ENCODE results near the gene MRPL48.

The MRPL48 gene

DNA sequence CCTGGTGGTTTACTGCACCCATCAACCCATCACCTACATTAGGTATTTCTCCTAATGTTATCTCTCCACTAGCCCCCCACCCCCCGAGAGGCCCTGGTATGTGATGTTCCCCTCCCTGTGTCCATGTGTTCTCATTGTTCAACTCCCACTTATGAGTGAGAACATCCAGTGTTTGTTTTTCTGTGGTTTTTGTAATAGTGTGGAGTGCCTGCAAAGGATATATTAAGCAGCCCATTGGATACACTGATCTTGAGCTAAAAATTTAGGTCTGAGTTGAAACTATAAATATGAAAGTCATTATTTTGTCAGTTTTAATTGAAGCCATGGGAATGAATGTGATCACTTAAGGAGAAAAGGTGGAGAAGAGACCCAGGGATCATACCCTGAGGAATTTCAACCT is 23.0 kb downstream of the MRPL48 start:
- DNase-seq (ENCODE audit: low read depth, low spot score), result no peak
- no peaks in the 10 kb centered on the region for H3K9me3 ChIP-seq (ENCODE audit: insufficient read depth, low read length)
- no peak for TF ChIP-seq ZNF274 (IDR thresholded peaks at IDR 0.05; ENCODE audit: low read depth, low read length)
- no peak for TF ChIP-seq SUZ12 (IDR thresholded peaks at IDR 0.05; ENCODE audit: extremely low read depth, insufficient read depth, insufficient read length)
- no peak for TF ChIP-seq YY1 (IDR thresholded peaks at IDR 0.05; ENCODE audit: insufficient read depth, insufficient read length)

DNA sequence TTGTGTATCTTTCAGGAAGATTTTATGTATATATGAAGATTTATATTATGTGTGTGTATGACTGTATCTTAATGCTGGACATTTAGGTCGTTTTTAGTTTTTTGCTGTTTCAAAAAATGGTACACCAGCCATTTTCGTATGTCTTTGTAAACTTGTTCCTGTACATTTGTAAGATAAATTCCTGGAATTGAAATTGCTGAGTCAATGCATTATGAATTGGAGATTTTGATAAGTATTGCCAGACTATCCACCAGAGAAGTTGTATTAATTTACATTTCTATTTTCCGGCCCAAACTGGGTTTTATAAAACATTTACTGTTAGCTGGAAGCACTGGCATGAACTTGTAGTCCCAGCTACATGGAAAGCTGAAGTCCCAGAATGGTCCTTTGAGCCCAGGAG is 24.6 kb downstream of the MRPL48 start:
- no peak for DNase-seq (ENCODE audit: low read depth, low spot score)

More for the DNA sequence above, 23.0 kb downstream of the MRPL48 start:
- no peaks in the 10 kb centered on the region for H3K4me1 ChIP-seq (ENCODE audit: insufficient read depth, insufficient read length)
- H3K36me3 ChIP-seq (ENCODE audit: insufficient read depth, insufficient read length, low read length), result peaks cover 9% of the 10 kb centered on the region
- H3K27me3 ChIP-seq (ENCODE audit: insufficient read depth, insufficient read length), result no peaks in the 10 kb centered on the region
- H3K4me3 ChIP-seq (ENCODE audit: insufficient read length, low read depth), result no peak overlapping the region
- H3K9ac ChIP-seq (ENCODE audit: insufficient read length, low read depth), result no peak overlapping the region

DNA sequence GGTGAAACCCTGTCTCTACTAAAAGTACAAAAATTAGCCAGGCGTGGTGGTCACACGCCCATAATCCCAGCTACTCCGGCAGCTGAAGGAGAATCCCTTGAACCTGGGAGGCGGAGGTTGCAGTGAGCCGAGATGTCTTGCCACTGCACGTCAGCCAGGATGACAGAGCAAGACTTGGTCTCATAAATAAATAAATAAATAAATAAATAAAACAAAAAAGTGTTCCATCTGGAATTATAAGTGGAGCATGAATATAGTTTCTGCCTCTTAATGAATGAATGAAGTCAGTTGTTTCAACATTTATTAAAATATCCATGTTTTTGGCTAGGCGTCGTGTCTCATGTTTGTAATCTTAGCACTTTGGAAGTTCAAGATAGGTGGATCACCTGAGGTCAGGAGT is 27.1 kb downstream of the MRPL48 start:
- Histone ChIP-seq H3K27me3 (ENCODE audit: insufficient read depth, insufficient read length) (no peaks in the 10 kb centered on the region), H3K36me3 (ENCODE audit: insufficient read depth, insufficient read length, low read length) (no peaks in the 10 kb centered on the region), H3K4me1 (ENCODE audit: insufficient read depth, insufficient read length) (no peaks in the 10 kb centered on the region), H3K9me3 (ENCODE audit: insufficient read depth, low read length) (no peaks in the 10 kb centered on the region), H3K9ac (ENCODE audit: insufficient read length, low read depth) (no peak overlapping the region), H3K4me3 (ENCODE audit: insufficient read length, low read depth) (no peak overlapping the region)
- DNase-seq (ENCODE audit: low read depth, low spot score), result no peak
- TF ChIP-seq YY1 (IDR thresholded peaks at IDR 0.05; ENCODE audit: insufficient read depth, insufficient read length), result no peak
- TF ChIP-seq SUZ12 (IDR thresholded peaks at IDR 0.05; ENCODE audit: extremely low read depth, insufficient read depth, insufficient read length), result no peak
- no peak for TF ChIP-seq ZNF274 (IDR thresholded peaks at IDR 0.05; ENCODE audit: low read depth, low read length)

More for the DNA sequence above, 24.6 kb downstream of the MRPL48 start:
- Histone ChIP-seq H3K4me1 (ENCODE audit: insufficient read depth, insufficient read length) (no peaks in the 10 kb centered on the region), H3K9ac (ENCODE audit: insufficient read length, low read depth) (no peak overlapping the region), H3K36me3 (ENCODE audit: insufficient read depth, insufficient read length, low read length) (peaks cover 3% of the 10 kb centered on the region), H3K9me3 (ENCODE audit: insufficient read depth, low read length) (no peaks in the 10 kb centered on the region), H3K4me3 (ENCODE audit: insufficient read length, low read depth) (no peak overlapping the region), H3K27me3 (ENCODE audit: insufficient read depth, insufficient read length) (no peaks in the 10 kb centered on the region)
- no peak for TF ChIP-seq ZNF274 (IDR thresholded peaks at IDR 0.05; ENCODE audit: low read depth, low read length)
- TF ChIP-seq YY1 (IDR thresholded peaks at IDR 0.05; ENCODE audit: insufficient read depth, insufficient read length), result no peak
- TF ChIP-seq SUZ12 (IDR thresholded peaks at IDR 0.05; ENCODE audit: extremely low read depth, insufficient read depth, insufficient read length), result no peak

DNA sequence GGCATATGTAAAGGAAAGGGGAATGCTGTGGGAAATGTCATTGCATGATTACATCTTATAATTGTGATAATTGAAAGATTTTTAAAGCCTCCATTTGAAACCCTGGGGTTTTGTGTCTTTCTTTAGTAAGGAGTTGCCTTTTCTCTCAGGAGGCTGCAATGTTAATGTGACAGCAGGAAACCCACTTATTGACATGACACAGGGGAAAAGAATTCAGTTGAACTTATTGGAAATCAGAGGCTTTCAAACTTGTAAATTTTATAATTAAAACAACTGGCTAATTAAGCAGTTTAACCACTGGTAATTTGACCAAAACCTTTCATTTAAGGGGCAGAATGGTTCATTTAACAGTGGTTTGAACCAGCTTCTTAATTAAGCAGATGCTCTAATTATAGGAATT is 31.2 kb downstream of the MRPL48 start:
- H3K9me3 ChIP-seq (ENCODE audit: insufficient read depth, low read length), result no peaks in the 10 kb centered on the region
- no peak for TF ChIP-seq SUZ12 (IDR thresholded peaks at IDR 0.05; ENCODE audit: extremely low read depth, insufficient read depth, insufficient read length)
- TF ChIP-seq YY1 (IDR thresholded peaks at IDR 0.05; ENCODE audit: insufficient read depth, insufficient read length), result no peak
- TF ChIP-seq ZNF274 (IDR thresholded peaks at IDR 0.05; ENCODE audit: low read depth, low read length), result no peak
- no peak overlapping the region for H3K4me3 ChIP-seq (ENCODE audit: insufficient read length, low read depth)
- H3K36me3 ChIP-seq (ENCODE audit: insufficient read depth, insufficient read length, low read length), result no peaks in the 10 kb centered on the region
- no peaks in the 10 kb centered on the region for H3K27me3 ChIP-seq (ENCODE audit: insufficient read depth, insufficient read length)
- DNase-seq (ENCODE audit: low read depth, low spot score), result peak; percentile 5
- H3K4me1 ChIP-seq (ENCODE audit: insufficient read depth, insufficient read length), result no peaks in the 10 kb centered on the region
- no peak overlapping the region for H3K9ac ChIP-seq (ENCODE audit: insufficient read length, low read depth)

DNA sequence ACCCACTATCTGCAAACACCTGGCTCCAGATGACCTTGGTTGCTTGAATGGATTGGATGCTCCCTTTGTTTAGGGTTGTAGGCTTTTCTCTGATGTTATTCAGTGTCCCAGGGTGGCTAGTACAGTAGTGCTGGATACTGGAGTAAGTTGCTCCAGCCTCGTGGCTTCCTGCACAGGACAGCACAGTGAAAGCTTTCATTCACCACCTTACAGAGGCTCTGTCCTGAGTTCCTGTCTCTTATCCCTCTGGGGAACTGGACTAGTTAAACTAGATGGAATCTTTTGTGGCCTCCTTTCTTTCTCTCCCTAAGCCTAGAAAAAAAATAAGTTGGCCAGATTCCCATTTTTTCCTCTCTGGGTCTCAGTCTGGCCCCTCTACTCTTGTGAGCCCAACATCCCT is 42.6 kb downstream of the MRPL48 start:
- Histone ChIP-seq H3K36me3 (ENCODE audit: insufficient read depth, insufficient read length, low read length) (peaks cover 13% of the 10 kb centered on the region), H3K9ac (ENCODE audit: insufficient read length, low read depth) (no peak overlapping the region), H3K4me1 (ENCODE audit: insufficient read depth, insufficient read length) (no peaks in the 10 kb centered on the region), H3K27me3 (ENCODE audit: insufficient read depth, insufficient read length) (no peaks in the 10 kb centered on the region), H3K9me3 (ENCODE audit: insufficient read depth, low read length) (no peaks in the 10 kb centered on the region), H3K4me3 (ENCODE audit: insufficient read length, low read depth) (no peak overlapping the region)
- no peak for TF ChIP-seq ZNF274 (IDR thresholded peaks at IDR 0.05; ENCODE audit: low read depth, low read length)
- TF ChIP-seq YY1 (IDR thresholded peaks at IDR 0.05; ENCODE audit: insufficient read depth, insufficient read length), result no peak
- TF ChIP-seq SUZ12 (IDR thresholded peaks at IDR 0.05; ENCODE audit: extremely low read depth, insufficient read depth, insufficient read length), result no peak
- DNase-seq (ENCODE audit: low read depth, low spot score), result no peak

DNA sequence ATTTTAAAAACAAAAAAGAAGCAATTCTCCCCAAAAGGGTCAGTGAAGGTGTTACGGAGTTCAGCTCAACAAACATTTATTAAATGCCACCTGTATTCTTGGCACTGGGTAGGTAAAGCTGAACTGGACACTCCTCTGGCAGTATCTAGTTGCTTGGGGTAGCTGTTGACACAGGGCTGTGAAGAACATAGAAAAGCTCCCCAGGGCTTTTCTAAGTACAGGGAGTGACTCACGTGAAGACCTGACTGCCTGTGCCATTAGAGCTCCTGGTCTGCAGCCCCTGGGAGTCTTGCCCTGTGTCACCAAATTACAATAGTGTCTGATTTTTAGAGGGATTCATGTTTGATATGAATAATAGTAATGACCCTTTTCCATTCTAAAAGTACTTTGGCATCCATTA is 45.4 kb downstream of the MRPL48 start:
- no peak for DNase-seq (ENCODE audit: low read depth, low spot score)
- H3K36me3 ChIP-seq (ENCODE audit: insufficient read depth, insufficient read length, low read length), result peaks cover 9% of the 10 kb centered on the region
- no peak overlapping the region for H3K9ac ChIP-seq (ENCODE audit: insufficient read length, low read depth)
- no peaks in the 10 kb centered on the region for H3K27me3 ChIP-seq (ENCODE audit: insufficient read depth, insufficient read length)
- no peaks in the 10 kb centered on the region for H3K4me1 ChIP-seq (ENCODE audit: insufficient read depth, insufficient read length)
- H3K4me3 ChIP-seq (ENCODE audit: insufficient read length, low read depth), result no peak overlapping the region
- TF ChIP-seq SUZ12 (IDR thresholded peaks at IDR 0.05; ENCODE audit: extremely low read depth, insufficient read depth, insufficient read length) (no peak), YY1 (IDR thresholded peaks at IDR 0.05; ENCODE audit: insufficient read depth, insufficient read length) (no peak), ZNF274 (IDR thresholded peaks at IDR 0.05; ENCODE audit: low read depth, low read length) (no peak)
- H3K9me3 ChIP-seq (ENCODE audit: insufficient read depth, low read length), result no peaks in the 10 kb centered on the region

DNA sequence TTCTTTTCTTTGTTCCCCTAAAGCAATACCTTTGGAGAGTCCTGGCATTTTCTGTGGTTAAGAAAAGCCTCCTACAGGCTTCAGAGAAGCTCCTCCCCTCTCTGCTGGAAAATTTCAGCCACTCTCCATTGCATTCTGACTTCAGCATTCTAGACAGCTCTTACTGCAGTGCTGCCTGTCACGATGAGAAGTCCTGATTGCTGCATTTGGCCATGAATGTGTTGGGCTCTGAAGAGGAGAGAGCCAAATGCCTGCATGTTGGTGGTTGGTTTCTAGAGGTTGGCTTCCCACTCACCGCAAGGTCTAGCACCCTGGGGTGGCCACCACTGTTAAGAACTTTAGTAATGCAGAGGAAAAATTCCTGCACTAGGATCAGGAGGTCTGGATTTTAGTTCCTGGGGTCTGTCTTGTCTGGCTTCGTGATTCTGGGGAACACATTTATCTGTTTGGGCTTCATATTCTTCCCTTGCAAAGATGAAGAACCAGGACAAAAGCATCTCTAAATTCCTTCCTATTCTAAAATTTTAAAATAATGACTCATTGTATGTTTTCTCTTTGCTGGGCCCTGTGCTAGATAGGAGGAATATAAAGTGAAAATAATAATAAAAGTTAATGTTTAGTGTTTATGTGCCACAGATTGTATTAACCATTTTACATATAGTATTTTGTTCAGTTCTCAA is 50.9 kb downstream of the MRPL48 start:
- H3K9ac ChIP-seq (ENCODE audit: insufficient read length, low read depth), result no peak overlapping the region
- no peaks in the 10 kb centered on the region for H3K4me1 ChIP-seq (ENCODE audit: insufficient read depth, insufficient read length)
- no peaks in the 10 kb centered on the region for H3K36me3 ChIP-seq (ENCODE audit: insufficient read depth, insufficient read length, low read length)
- DNase-seq (ENCODE audit: low read depth, low spot score), result peak; percentile 33
- H3K27me3 ChIP-seq (ENCODE audit: insufficient read depth, insufficient read length), result no peaks in the 10 kb centered on the region
- TF ChIP-seq YY1 (IDR thresholded peaks at IDR 0.05; ENCODE audit: insufficient read depth, insufficient read length) (no peak), ZNF274 (IDR thresholded peaks at IDR 0.05; ENCODE audit: low read depth, low read length) (no peak), SUZ12 (IDR thresholded peaks at IDR 0.05; ENCODE audit: extremely low read depth, insufficient read depth, insufficient read length) (no peak)
- no peak overlapping the region for H3K4me3 ChIP-seq (ENCODE audit: insufficient read length, low read depth)
- no peaks in the 10 kb centered on the region for H3K9me3 ChIP-seq (ENCODE audit: insufficient read depth, low read length)

Data from NT2/D1 (cell line).